Measurements from ENCODE around the gene TRIM15.

Gene TRIM15

GRCh38 chr6:30147096-30147495, 16.2 kb upstream of the TRIM15 start:
- DNase-seq, result no peak

DNA sequence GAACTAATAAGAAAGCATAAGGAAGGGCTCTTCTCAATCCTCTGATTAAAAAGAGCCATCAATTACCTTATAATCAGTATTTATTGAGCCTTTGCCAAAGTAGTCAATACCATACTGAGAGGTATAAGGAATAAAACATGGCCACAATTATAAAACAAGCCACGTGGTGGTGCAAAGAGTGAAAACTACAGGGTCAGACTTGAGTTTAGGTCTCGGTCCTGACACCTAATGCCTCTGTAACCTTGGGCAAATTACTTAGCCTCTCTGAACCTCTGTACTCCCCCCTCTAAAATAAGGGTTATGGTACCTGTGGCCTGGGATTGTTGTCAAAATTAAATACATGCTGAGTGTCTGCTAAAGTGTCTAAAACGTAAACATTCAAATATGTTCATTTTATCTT, 14.1 kb upstream of the TRIM15 start:
- DNase-seq, result no peak

DNA sequence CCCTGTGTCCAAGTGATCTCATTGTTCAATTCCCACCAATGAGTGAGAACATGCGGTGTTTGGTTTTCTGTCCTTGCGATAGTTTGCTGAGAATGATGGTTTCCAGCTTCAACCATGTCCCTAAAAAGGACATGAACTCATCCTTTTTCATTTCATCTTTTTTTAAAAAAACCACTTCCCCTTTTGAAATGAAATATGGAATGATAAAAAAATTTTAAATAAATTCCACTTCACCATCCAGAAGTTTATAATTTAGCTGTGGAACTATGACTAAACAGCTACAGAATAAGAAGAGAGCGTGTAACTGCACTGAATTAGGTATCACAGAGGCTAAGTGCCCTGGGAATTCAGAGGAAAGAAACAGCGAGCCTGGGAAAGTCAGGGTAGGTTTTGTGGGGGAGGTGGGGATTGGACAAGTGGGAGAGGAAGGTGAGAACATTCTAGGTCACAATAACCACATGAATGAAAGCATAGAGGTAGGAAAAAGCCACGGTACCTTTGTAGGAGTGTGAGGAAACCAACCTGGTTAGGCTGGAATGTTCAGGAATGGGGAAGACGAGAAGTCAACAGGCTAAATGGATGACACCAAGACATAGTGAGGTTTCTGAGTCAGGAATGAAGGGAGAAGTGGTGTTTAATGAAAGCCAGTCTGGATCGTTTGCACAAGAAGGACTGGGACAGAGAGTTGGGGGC, 13.3 kb upstream of the TRIM15 start:
- DNase-seq, result no peak

DNA sequence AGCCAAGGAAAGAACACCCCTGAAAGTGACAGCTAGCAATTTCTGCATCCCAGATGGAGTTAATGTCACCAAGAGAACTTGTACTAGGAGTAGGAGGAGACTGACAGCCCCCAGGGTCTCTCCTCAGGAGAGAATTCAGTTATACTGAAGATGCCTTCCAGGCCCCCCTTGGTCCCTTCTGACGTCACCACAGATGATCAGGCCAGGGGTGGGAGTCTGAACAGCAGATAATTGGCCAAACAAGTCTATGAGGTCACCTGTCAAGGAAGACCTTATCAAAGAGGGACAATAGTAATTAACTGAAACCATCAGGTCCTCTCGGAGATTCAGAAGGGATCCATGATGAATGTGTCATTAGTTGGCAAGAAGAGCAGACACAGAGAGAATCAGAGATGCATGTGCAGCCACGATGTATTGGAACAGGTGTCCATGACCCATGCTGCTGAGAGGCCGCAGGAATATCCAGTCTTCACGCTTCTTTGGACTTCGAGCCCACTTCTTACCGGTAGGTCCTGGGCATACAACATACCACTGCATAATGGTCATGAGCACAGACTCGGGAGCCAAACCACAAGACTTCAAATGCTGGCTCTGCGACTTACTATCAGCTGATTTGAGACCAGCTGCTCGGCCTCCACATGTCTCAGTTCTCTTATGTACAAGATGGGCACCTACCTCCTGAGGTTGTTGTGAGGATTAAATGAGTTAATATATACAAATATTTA, 12.5 kb upstream of the TRIM15 start:
- DNase-seq, result no peak

DNA sequence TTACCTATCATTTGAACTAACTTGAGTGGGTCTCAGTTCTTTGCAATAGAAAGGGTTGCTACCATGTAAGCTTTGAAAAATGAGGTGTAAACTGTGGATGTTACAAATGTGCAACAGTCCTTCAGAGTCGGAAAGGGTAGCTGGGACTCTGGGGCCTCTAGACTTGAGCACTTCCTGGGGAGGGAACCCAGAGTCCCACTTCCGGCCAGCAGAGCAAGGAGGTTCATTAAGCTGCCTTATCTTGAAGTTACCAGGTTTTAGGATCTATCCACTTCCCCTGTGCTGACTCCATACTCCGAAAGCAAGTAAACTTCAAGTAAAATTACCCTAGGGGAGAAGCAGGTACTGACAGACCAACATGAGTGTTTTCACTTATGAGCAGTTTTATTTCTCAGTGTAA, 11.8 kb upstream of the TRIM15 start:
- no peak for DNase-seq

DNA sequence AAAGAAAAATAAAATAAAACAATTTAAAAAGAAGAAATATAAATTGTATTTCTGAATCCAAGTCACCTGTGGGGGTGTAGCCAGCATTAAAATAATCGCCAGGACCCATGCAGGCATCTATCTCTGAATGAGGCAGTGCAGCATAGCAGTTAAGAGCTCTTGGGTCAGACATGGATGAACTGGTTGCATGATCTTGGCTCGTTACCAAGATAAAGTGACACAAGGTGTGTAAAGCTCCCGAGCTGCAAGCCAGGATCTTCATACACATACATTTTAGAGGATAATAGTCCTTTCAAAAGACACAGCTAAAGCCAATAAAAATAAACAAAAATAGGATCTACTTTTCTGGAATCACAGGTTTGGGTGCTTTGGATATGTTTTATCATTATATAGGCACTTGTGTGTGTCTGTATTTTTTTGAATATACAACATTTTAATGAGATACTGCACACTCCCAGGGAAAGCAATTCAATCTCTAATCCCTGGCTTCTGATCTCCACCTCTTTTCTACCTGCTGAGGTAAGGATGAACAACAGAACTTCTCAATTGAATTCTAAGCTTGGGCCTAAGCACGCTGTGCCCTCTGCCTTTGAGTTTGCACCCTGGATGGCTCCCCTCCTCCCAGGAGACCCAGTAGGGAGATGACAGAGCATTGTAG, 11.2 kb upstream of the TRIM15 start:
- no peak for DNase-seq

DNA sequence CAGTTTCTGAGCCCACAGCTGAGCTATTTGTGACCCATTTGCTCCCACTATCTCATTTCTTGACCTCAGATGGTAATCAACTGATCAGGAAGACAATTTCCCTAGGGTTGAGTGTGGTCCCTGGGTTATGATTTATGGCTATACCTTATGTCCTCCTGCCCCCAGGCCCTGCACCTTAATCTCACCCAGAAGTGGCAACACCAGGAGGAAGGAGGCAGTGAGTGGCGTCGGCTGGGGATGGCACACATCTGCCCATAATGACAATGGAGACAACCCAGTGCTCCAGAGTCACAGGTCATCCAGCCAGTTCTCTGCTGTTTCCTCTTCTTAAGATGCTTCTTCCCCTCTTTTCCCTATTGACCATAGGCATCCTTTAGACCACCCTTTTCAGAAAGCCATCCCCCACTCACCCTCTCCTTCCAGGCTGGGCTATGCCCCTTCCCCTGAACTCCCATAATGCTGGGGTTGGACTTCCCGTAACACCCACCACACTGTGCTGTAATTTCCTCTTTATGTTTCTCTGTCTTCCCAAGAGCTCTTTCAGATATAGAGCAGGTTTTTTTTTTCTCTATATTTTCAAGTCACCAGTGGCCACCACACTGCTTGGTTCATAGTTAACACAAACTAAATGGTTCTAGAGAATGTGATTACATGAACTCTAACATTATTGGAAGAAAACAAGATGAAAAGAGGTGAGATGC, 10.3 kb upstream of the TRIM15 start:
- DNase-seq, result no peak

DNA sequence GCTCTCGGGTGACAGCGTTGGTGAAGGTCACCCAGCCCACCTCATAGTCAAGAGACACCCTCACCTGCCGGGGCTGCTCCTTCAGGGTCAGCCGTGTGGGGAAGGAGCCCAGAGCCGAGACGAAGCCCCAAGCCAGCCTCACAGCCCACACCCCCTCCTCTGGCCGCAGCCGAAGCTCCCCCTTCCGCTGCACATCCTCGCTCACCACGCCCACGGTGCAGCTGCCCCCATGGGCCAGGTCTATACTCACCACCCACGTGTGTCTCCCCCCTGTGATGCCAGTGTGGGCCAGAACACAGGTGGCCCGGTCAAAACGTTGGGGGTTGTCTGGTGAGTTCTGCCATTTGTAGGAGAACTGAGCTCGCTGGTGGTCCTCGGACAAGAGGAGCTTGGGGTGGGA, 9.3 kb upstream of the TRIM15 start:
- no peak for DNase-seq

GRCh38 chr6:30154709-30155519, 8.4 kb upstream of the TRIM15 start:
- no peak for DNase-seq

DNA sequence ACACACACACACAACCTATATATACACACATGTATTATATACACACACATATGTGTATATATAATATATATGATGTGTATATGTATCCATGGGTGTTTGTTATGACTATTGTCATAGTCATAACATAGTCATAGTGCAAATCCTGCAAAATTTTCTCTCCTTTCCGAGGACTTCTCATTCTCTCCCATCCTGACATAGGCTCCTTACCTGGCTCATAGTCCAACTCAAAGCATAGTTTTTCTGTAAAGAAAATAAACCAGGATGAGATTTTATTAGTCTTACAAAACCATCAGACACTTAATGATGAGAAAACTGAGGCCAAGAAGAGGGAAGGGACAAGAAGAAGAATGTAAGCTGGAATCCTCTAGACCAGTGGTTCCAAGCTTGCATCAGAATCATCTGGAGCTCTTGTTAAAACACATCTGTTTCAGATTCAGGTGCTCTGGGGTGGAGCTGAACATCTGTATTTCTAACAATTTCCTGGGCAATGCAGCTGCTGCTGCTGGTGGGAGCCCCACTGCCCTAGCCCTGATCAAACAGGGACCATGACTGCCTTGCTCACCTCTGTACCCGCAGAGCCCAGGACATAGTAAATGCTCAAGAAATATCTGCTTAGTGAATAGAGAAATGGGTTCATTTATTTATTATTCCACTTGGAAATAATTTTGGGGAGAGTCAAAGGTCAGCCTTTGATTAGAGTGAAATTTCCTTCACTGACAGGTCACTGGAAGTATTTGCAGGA, 7.7 kb upstream of the TRIM15 start:
- DNase-seq, result no peak

DNA sequence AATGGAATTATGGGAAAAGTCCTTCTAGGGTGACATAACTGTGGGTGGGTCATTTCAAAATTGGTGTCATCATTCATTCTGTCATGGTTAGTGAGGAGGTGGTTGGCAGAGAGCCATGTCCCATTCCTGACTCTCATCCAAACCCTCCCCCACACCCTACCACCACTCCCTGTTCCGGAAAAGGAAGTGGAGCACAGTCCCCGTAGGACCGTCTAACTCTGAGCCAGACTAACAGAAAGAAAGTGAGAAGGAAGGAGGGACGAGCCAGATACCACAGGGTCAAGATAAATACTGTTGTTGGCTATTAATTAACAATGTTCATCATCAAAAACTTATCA, 7.1 kb upstream of the TRIM15 start:
- no peak for DNase-seq

DNA sequence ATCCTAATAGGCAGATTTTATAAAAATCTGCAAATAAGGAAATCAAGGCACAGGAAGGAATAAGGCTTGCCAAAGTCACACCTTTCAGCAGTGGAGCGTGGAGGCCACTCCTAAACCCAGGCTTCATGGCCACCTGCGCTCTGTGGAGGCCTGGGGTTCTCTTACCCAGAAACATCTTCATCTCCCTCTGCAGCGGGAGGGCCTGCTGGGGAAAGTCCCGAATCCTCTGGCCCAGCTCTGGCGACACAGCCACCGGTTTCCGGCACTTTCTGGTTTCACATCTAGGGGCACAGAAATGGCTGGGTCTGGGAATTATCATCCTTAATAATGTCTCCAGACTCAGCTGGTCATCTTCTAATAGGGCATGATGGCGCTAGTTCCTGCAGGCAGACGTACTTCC, 6.6 kb upstream of the TRIM15 start:
- no peak for DNase-seq

DNA sequence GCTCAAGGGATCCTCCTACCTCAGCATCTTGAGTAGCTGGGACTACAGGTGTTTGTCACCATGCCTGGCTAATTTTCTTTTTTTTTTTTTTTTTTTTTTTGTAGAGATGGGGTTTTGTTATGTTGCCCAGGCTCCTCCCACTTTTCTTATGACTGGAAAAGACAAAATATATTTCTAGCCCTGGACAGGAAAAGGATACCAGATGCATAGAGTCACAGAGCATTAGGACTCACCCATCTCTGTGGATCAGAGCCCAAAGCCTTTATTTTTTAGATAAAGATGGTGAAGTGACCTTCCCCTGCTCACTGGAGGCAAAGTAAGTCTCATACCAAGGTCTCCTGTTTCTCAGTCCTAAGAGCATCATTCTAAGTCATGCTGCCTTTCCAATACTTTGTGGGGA, 5.8 kb upstream of the TRIM15 start:
- DNase-seq, result no peak

GRCh38 chr6:30157999-30158398, 5.3 kb upstream of the TRIM15 start:
- DNase-seq, result no peak

DNA sequence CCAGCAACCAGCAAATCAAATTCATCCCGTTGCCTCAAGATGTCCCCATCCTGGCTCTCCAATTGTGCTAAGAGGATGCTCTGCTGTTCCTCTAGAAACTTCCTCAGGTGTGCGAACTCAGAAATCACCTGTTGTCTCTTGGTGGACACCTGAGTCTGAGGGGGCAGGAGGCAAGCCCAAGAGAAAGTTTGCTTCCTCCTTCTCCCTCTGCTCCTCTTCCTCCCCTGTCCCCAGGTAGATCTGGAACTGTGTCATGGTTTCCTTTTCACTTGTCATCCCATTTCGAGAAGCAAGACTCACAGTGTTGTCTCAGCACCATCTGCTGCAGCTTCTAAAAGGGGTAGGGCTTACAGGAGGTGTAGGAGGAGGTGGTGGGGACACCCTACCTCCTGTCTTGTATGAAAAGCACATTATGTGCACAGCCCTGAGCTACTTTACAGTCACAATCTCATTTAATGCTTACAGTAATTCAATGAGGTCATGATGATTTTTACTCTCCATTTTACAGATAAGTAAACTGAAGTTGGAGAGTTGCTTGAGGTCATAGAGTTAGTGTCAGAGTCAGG, 4.8 kb upstream of the TRIM15 start:
- no peak for DNase-seq

DNA sequence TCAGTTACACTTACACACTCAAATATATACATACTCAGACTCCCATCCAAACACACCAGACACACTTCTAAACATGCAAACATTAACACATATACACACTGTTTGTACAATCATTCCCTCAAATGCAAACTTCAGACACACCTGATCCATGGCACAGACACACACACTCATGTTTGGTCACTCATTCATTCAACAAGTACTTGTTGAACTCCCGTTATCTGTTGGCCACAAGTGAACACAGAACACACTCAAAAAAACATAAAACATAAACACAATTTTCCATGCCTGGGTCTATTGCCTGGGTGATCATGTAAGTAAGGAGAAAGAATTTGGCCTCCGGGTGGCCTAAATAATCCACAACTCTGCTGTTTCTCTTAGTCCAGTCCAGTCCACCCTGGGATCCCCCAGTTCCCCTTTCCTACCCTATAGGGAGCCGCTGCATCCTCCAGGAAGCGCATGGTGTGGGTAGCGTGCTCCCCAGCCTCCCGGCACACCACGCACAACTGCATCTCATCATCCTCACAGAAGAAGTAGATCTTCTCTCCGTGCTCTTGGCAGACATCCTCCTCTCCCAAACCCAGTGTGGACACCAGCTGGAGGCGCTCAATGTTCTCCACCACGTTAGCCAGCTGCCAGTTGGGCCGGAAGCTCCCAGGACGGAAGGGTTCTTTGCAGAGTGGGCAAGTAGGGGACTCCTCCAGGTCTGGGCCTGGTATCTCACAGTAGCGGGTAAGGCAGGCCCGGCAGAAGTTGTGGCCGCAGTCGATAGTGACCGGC, 3.1 kb upstream of the TRIM15 start:
- DNase-seq, result no peak

- DNase-seq, result no peak
These were observed 2.4 kb upstream of the TRIM15 start, which contains the start of gene TRIM10 for GRCh38 chr6:30160785-30161531. Gene TRIM10 (minus strand): TSS chr6:30161211. CDS start chr6:30160858, 353 bp downstream.

- DNase-seq, result no peak
These were observed 869 bp upstream of the TRIM15 start for GRCh38 chr6:30162265-30163089.
